ENCODE results near the gene BUB1B.
"Not testable (repeated sequence)": the region's sequence is repeated elsewhere in the genome, so short reads cannot be mapped to it uniquely, and the experiment has no call there.

BUB1B gene

DNA sequence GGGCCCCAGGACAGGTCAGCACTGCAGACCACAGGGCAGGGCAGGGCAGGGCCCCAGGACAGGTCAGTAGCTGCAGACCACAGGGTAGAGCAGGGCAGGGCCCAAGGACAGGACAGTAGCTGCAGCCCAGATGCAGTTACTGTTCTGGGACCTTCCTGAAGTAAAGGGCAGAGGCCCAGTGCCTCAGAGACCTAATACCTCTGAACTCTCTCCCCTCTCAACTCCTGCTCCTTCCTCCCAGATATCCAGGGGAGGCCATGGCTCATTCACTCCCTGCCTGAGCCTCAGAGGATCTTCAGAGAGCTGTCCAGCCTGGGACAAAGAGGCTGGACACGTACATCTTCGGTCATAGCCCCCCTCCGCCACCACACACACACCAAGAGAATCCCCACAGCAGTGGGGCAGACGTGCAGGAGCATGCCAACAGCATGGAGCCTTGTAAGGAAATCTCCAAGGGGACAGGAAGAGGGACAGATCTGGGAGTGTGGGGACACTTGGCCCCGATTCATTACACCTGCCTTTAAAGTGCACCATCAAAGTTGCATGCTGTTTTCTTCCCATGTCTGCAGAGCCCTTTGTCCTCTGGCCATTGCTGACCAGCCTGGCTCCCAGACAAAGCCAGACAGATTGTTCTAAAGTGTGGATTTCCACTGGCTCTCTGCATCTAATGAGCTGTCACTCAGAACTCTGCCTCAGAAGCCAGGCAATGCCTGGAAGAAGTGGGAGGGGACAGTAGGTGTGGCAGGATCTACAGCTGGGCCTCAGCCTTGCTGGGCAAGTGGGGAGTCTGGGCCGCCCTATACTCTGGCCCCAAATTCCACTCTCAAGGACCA, 24.2 kb upstream of the BUB1B start:
- DNase-seq (ENCODE audit: low read depth in 2 of 2, low spot score in 1 of 2): no peak

DNA sequence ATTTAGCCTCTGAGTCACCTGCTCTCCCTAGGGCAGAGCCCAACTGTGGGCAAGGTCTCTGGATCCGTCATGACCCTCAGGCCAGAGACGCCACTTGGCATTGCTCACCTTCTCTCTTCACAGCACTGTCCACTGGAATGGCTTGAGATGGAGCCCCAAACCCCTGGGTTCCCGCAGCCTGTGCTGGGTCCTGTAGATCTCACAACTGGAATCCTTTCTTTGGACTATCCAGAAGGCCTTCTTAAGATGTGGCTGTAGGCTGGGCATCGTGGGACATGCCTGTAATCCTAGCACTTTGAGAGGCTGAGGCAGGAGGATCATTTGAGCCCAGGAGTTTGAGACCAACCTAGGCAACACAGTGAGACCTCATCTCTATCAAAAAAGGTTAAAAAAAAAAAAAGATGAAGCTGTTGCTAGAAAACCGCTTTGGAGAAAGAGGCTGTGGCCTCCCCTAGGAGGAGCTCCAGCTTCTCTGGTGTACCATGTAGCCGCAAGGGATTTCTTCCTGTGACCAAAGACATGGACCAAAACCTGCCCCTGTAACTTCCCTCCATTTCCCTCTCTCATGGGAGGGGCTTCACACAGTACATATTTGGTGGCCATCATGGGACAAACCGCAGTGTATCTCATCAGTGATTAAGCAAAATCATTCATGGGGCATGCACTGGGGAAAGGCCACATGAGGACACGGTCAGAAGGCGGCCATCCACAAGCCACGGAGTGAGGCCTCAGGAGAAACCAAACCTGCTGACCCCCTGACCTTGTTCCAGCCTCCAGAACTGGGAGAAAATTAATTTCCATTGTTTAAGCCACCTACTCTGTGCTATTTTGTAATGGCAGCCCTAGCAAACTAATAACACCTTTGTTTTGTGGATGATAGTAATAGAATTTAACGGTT, 23.3 kb upstream of the BUB1B start:
- no peak for DNase-seq (ENCODE audit: low read depth in 2 of 2, low spot score in 1 of 2)

DNA sequence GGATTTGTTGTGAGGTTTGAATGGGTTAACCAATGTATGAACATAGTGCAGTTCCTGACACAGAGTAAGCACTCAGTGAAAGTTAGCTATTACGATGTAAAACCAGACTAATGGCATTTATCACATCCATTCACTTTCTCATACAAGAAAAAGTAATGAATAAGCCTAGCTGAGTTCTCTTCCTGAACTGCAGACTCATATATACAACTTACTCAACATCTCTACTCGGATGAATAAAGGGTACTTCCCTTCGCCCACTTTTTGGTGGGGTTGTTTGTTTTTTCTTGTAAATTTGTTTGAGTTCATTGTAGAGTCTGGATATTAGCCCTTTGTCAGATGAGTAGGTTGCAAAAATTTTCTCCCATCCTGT, 22.7 kb upstream of the BUB1B start:
- not testable (repeated sequence) for DNase-seq (ENCODE audit: low read depth in 2 of 2, low spot score in 1 of 2)

DNA sequence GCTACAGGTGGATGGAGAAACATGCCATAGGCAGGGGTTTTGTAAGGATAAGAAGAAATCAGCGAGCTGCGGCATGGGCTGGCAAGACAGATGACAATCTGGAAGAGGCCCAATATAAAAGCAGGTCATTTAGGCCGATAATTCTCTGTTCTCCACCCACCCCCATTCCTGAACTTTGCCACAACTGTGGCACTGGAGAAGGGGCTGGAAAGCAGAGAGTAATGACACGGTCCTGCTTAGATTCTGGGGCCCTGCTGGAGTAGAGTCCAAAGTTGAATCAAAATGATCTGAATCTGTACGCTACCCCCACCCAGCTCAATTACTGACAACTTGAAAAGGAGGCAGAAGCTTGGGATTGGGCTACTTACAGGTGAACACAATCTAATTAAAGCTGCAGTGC, 18.4 kb upstream of the BUB1B start:
- no peak for DNase-seq (ENCODE audit: low read depth in 2 of 2, low spot score in 1 of 2)

DNA sequence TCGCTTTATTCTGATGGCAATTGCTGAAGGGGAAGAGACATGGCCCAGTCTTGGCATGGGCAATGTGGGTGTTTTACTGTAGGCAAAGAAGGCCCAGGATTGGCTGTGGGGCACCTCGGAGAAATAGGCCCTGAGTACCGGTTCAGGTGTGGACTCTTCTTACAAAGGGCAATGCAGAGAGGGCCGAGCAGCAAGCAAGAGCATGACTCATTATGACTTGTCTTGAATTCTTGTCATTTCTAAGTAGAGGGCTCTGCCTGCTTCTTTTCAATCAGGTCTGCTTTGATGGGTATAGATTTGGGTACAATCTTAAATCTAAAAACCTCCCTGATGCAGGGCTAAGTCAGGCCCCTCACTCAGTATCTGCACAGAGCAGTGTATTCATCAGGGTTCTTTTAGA, 14.8 kb upstream of the BUB1B start:
- no peak for DNase-seq (ENCODE audit: low read depth in 2 of 2, low spot score in 1 of 2)

DNA sequence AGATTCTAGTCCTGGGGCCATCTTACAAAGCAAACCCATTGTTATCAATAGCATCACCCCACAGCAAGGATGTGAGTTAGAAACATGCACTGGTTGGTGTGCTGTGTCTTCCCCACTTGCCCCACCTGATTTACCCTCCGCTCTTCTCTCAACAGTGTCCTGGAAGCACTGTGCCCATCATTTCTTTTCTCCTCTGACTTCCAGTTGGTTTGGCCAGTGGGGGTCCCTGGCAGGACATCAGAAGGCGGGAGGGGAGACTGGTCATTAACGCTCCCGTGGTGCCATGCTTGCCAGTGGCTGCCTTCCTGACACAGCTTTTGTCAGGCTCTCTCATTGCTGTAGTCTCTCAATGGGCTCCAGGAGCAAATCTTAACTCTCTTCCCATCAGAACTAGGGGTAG, 11.5 kb upstream of the BUB1B start:
- DNase-seq (ENCODE audit: low read depth in 2 of 2, low spot score in 1 of 2): no peak

DNA sequence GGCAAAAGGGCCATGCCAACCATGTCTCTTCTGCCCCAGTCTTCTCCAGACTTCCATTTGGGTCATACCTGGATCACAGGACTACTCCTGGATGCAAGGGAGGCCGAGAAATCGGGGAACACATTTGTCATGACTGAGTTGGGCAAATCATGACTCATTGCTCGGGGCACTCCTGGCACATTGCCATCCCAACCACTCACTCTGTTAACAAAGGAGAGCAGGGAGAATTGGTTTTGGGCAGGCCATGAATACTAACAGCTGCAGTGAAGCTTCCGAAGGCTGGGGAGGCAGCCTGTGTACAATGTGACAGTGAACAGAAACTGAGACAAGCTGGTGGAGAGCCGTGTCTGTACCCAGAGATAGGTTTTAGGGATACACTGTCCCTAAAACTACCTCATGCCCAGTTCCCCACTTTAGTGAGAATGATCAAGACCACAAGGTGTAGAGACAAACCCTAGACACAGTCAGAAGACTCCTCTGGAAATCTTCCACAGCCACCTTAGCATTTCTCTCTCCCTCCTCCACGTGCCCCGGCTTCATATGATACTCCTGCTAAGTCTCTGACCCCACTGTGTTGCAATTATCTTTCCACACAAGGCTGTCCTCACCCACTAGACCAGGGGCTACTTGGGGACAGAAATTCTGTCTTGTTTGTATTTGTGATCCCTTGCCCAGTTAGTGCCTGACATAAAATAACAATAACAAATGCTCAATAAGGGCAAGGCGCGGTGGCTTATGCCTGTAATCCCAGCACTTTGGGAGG, 10.5 kb upstream of the BUB1B start:
- DNase-seq (ENCODE audit: low read depth in 2 of 2, low spot score in 1 of 2): no peak

DNA sequence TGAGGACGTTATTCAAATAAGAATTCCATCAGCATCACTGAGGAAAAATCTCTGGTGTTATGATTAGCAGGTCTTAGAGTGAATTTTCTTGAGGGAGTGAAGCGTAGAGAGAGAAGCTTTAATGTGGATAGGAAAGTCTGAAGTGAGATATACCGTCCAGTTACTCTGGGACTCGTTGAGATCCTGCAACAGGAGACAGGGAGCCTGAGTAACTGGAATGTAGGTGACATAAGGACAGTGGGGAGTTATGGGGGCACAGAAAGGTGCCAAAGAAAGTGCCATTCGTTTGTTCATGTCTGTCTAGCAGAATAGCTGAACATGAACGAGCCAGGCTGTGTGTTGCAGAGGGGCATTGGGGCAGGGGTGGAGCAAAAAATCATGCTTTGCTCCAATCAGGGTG, 9.4 kb upstream of the BUB1B start:
- DNase-seq (ENCODE audit: low read depth in 2 of 2, low spot score in 1 of 2): no peak

DNA sequence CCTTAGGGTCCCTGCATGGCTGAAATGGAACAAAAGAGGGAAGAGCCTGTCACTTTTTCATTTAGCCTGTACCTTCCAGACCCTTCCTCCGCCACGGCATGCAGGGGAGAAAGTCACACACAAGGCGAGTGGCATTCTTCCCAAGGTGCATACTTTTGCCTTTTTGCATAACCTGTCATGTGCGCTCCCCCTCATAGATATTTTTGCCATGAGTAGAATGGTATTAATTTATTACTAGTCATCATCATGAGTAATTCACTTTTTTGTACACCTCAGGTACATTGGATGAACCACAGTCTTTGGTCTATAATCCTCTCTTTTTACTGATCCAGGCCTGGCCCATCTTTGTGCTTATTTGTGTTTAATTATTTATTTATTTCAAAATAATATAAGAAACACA, 8.9 kb upstream of the BUB1B start:
- DNase-seq (ENCODE audit: low read depth in 2 of 2, low spot score in 1 of 2): no peak

DNA sequence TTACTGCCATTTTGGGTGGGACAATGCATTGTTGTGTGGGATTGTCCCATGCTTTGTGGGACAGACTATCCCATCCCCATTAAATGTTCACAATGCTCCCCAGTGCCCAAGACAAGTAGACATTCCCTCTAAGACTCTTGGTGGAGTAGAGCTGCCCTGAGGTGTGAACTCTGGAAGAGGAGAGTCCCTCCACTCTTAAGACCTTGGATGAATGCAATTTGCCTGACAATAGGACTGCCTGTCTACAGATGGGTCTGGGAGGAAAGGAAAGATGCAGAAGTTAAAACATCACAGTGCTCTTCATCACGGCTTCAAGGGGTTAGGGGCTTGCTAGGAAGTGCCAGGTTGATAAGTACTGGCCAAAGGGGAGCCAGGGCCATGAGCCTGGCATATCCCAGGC, 6.0 kb upstream of the BUB1B start:
- DNase-seq (ENCODE audit: low read depth in 2 of 2, low spot score in 1 of 2): not testable (repeated sequence)

DNA sequence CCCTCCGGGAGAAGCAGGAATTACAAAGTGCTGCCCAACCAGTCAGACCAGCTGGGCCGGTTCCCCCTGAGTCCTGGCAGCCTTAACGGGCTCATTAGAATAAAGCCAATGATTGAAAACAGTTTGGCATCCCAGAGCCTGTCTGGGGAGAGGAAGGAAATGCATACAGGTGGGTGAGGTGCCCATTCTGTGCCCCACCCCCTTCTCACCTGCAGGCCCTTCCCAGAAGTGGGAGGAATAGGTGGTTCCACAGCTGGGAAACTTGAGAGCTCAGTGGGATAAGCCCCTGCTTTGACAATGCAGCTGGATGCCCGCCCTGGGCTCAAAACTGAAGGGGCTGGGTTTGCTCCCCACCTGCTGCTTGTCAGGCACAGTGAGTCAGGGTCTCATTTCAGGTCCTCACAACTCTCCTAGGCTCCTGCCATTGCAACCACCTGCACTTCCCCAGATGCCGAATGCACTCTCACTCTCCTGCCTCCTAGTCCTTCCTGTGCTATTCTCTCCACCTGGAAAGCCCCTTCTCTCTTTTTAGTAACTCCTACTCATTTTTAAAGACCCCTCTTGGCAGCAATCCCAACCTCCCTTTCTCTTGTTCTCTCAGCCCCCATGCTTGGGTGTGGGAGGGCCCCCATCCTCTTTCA, 5.5 kb upstream of the BUB1B start:
- no peak for DNase-seq (ENCODE audit: low read depth in 2 of 2, low spot score in 1 of 2)

DNA sequence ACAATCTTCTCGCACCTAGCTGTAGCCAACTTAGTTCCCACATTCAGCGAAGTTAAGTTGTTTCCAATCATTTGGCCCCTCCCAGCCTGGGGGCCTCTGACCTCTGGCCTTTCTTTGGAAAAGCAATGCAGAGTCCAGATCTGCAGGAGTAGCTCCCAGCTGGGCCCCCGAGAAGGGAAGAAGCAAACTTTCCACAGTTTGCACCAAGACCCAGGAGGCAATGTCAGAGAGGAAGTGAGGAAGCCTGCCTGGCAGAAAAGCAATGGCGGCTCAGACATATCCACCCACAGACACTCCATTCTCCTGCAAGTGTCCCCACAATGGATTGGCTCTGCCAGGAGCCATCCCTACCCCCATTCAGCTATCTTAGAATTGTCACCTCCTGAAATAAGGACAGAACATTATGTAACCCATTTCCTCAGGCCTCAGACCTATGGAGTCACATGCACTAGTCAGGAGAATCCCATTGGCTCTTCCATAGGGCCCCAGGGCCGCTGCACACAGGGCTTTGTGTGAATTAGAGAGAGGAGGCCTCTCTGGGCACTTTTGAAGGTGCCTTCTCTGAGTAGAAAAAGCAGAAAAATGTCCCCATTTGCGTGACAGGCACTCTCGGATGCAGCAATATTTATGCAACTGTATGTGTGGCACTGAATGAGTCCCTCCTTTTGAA, 3.0 kb upstream of the BUB1B start:
- no peak for DNase-seq (ENCODE audit: low read depth in 2 of 2, low spot score in 1 of 2)

DNA sequence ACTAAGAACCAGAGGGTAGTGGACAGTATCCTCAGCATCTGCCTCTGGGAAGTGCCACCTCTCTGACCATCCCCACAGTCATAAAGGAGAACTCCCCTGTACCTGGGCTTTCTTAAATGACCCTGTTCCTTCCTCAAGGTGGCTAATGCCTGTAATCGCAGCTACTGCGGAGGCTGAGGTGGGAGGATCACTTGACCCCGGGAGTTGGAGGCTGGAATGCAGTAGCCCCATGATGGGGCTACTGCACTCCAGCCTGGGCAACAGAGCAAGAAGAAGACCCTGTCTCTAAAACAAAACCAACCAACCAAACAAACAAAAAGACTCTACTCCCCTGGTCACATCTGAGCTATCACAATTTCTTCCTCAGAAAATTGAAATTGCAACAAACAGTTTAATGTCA, 848 bp upstream of the BUB1B start:
- DNase-seq (ENCODE audit: low read depth in 2 of 2, low spot score in 1 of 2): no peak

DNA sequence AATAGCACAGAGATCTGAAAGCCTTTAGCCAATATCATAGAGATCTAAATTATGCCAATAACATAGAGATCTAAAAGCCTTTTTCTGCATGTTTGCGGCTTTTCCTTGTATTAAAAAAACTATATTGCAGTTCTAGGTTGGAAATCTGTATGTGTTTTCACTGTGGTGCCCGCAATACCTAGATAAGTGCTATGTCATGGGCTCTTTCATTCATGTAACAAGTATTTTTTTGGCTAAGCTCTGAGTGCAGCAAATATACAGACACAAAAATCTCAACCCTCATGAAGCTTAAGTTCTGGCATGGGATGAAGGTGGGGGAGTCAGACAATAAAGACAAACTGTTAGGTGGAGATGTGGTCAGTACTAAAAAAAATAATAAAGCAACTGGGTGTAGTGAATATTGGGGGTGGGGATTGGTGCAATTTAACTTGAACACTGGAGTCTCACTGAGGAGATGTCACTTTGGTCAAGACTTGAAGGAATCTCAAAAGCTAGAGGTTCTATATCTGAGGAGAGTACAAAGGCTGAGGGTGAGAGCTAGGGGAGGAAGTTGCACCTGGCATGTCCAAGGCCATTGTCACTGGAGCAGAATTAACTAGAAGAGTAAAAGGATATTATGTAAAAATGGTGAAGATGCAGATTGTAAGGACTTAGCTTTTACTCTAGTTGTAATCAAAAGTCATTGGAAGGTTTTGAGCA, 973 bp downstream of the BUB1B start:
- DNase-seq (ENCODE audit: low read depth in 2 of 2, low spot score in 1 of 2): no peak

DNA sequence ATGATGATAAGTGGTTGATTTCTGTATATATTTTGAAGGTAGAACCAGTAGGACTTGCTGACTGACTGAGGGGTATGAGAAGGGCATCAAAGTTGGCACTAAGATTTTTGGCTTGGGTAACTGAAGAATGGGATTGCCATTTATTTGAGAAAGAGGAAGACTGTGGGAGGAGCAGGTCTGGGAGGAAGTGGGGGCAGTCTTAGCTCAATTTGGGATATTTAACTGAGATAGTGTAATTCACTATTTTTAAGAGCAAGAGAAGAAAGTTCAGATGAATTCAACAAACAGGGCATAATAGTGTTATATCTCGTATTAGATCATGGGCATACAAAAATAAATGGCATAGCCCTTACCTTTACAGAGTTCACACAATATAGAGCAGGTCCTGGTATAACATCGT, 1.7 kb downstream of the BUB1B start:
- DNase-seq (ENCODE audit: low read depth in 2 of 2, low spot score in 1 of 2): no peak

DNA sequence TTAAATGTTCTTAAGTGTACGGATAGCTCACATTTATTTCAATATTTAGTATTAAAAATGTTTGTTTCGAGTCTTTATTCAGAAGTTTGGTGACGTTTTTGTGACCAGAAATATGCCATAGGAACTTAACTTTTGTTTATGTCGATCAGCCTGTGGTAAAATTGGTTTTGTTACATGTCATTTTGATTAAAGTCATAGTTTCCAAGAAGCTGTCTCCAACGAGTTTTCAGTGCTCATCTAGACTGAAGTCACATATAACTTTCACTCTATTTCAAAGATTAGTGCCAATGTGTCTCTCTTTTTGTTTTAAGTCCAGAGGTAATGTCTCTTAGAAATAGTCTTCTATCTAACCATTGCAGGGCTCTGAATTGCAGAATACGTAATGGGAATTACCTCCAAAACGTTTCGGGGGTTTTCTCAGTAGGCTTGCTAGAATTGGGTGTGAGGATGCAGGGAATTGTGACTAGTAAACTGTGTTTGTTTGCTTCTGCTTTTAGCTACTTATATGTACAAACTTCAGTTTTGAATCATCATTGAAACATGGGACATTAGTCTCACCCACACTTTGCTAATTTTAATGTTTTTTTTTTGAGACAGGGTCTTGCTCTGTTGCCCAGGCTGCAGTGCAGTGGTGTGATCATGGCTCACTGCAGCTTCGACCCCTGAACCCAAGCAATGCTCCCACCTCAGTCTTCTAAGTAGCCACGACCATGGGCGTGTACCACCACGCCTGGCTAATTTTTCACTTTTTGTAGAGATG, 3.0 kb downstream of the BUB1B start:
- DNase-seq (ENCODE audit: low read depth in 2 of 2, low spot score in 1 of 2): no peak

DNA sequence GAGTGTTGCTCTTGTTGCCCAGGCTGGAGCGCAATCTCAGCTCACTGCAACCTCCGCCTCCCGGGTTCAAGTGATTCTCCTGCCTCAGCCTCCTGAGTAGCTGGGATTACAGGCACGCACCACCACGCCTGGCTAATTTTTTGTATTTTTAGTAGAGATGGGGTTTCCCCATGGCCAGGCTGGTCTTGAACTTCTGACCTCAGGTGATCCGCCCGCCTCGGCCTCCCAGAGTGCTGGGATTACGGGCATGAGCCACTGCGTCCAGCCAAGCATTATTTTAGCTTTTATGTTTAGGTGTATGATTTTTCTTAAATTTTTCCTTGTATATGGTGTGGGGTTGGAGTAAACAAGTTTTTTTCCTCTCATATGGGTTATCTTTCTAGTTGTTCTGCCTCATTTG, 6.5 kb downstream of the BUB1B start:
- not testable (repeated sequence) for DNase-seq (ENCODE audit: low read depth in 2 of 2, low spot score in 1 of 2)

DNA sequence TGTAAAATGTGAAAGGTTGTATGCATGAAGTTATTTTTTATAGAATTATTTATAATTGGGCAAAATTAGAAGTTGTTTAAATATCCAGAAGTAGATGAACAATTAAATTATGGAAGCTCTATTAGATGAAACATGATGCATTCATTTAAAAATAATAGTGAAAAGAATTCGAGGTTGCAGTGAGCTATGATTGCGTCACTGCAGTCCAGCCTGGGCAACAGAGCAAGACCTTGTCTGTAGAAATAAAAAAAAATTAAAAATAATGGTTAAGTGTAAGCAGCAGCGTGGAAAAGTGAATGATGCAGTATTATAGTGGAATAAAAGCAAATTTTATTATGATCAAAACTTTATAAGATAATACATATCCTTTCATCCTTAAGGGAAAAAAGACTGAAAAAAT, 14.3 kb downstream of the BUB1B start:
- DNase-seq (ENCODE audit: low read depth in 2 of 2, low spot score in 1 of 2): no peak

DNA sequence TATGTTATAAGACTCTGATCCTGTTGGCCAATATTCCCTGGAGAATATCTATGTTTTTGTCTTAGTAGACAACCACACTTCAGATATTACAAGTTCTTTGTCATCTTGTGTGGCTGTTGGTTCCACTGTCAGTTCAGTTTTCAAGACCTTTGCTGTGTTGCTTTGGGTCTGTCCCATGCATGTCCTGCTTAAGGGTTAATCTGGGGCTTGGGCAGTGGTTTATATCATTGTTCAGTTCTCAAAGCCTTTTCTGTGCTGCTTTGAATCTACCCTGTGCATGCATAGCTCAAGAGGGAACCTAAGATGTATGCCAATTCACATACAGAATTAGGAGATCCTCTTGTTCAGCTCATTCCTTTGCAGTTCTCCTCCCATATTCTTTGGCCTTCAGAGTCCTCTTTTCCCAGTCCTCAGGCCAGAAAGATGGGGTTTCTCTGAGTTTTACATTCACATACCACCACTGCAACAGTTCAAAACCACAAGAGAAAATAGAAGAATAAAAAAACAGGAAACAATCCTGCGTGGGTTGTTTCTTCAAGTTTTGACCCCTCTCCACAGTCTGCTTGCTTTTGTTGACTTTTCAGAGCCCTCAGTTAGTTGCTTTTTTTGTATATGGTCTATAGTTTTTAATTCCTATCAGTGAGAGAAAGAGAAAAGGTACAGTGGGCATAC, 21.6 kb downstream of the BUB1B start:
- DNase-seq (ENCODE audit: low read depth in 2 of 2, low spot score in 1 of 2): no peak

All from stimulated activated CD8-positive, alpha-beta memory T cell treated with anti-CD3 and anti-CD28 coated beads, Interleukin-4, amount 100 ng/mL, for 4 hours (primary cell).